K562 (cell line): ENCODE results near the gene ARHGAP22. TPM values are rescaled to one million over a fixed set of nuclear protein-coding genes. Genes with fewer than 3 reads are reported as not detected.

Source experiments
- HMG20A ChIP-seq: fragments of 450-650 bp; formaldehyde crosslinking; conservative IDR thresholded peaks from 2 replicates; pipeline ENCODE4 v1.4.0; 2020; ENCODE audit warnings: mild to moderate bottlenecking, mixed read lengths
- HMGXB4 ChIP-seq: sonication (generic); formaldehyde crosslinking; IDR thresholded peaks from 2 replicates; pipeline ENCODE4 v1.8.1; 2023; ENCODE audit warnings: mild to moderate bottlenecking, missing genetic modification reagents
- KDM1A ChIP-seq, 2 experiments: fragments of 450-650 bp; IDR thresholded peaks; 2 replicates each; pipeline ENCODE4 v1.6.1; 2016; ENCODE audit warnings: mild to moderate bottlenecking in 2 of 2
- MYNN ChIP-seq, 2 experiments: sonication (generic); formaldehyde crosslinking in 1 of 2; IDR thresholded peaks; 2 replicates each; pipeline versions ENCODE4 v1.5.0 to v1.6.1; 2016 to 2020; ENCODE audit warnings: antibody characterized with exemption in 1 of 2, missing genetic modification reagents in 1 of 2
- NR2C1 ChIP-seq, 2 experiments: fragments of 450-650 bp; IDR thresholded peaks; 2 replicates each; pipeline ENCODE4 v1.6.1; 2017; ENCODE audit warnings: mild to moderate bottlenecking in 2 of 2, antibody characterized with exemption in 1 of 2, inconsistent platforms in 1 of 2, missing compliant biosample characterization in 1 of 2, missing genetic modification characterization in 1 of 2
- VEZF1 ChIP-seq: fragments of 200-800 bp; sonication (Bioruptor generic); IDR thresholded peaks from 2 replicates; pipeline ENCODE4 v1.6.1; 2017; ENCODE audit warnings: missing genetic modification characterization, missing compliant biosample characterization
- ZMIZ1 ChIP-seq, 2 experiments: fragments of 150-350 bp in 1 of 2; IDR thresholded peaks; 2 replicates each; pipeline ENCODE4 v1.6.1; 2012 to 2016; ENCODE audit warnings: low read depth in 2 of 2, low read length in 2 of 2, mild to moderate bottlenecking in 1 of 2, moderate library complexity in 1 of 2
- ZNF589 ChIP-seq: fragments of 200-800 bp; sonication (Bioruptor generic); IDR thresholded peaks from 2 replicates; pipeline ENCODE4 v1.6.1; 2016; ENCODE audit warnings: low read depth, missing genetic modification characterization, missing compliant biosample characterization
- ZNF639 ChIP-seq, 2 experiments: fragments of 200-800 bp in 1 of 2; sonication (Bioruptor generic) in 1 of 2; sonication (generic) in 1 of 2; formaldehyde crosslinking in 1 of 2; IDR thresholded peaks in 1 of 2; conservative IDR thresholded peaks in 1 of 2; 2 replicates each; pipeline versions ENCODE4 v1.5.0 to v1.6.1; 2016 to 2020; ENCODE audit warnings: missing compliant biosample characterization in 1 of 2, missing genetic modification characterization in 1 of 2, missing genetic modification reagents in 1 of 2
- ZNF766 ChIP-seq: fragments of 200-800 bp; sonication (Bioruptor generic); conservative IDR thresholded peaks from 2 replicates; pipeline ENCODE4 v1.6.1; 2016; ENCODE audit warnings: missing genetic modification characterization, missing compliant biosample characterization
- polyA plus RNA-seq, 8 experiments: library from polyadenylated mRNA; depleted of rRNA in 4 of 8; stranded (reverse) in 5 of 8; unstranded in 3 of 8; fragments of >200 nt; fragmentation: Nextera tagmentation in 2 of 8; fragmentation: Illumina TruSeq in 1 of 8; extraction: Ambion mirVana in 2 of 8; extraction: Trizol in 1 of 8; gene quantifications; 2 replicates each; pipeline versions ENCODE4 v1.2.1 to v1.2.3, GENCODE V29; 2011 to 2014; ENCODE audit warnings: inconsistent platforms in 1 of 8, missing spikeins in 1 of 8
- total RNA-seq, 7 experiments: library from RNA; depleted of rRNA in 6 of 7; stranded (reverse); fragments of >200 nt in 6 of 7; fragmentation: Illumina TruSeq in 2 of 7; extraction: Trizol in 2 of 7; gene quantifications; 2 replicates each; pipeline versions ENCODE4 v1.2.1 to v1.2.3, GENCODE V29; 2011 to 2021; ENCODE audit warnings: low replicate concordance in 1 of 7

The ARHGAP22 gene
- total and polyA plus RNA-seq, 9 of the 15 experiments (the other 6 are each of a cell fraction or from before 2014, with no cell fraction given): 1.3 to 28.1 (median 12.7) TPM

GRCh38 chr10:48506147-48506917 is 98.5 kb downstream of the ARHGAP22 start (continued):
- TF ChIP-seq HMGXB4: no peak
- TF ChIP-seq ZNF639 (CRISPR knock-in tag; conservative IDR thresholded peaks at IDR 0.05 in 1 of 2, IDR thresholded peaks at IDR 0.05 in 1 of 2): peak in 1 of 2 experiments; percentile 41; a peak in 1 of 4 replicates
- peak; percentile 73 for TF ChIP-seq VEZF1 (CRISPR knock-in tag)
- no peak for TF ChIP-seq KDM1A (IDR thresholded peaks at IDR 0.05)
- TF ChIP-seq ZNF766 (CRISPR knock-in tag): peak; percentile 46; the same call in 1 of the 2 replicates
- peak; percentile 52; the same call in 1 of the 2 replicates for TF ChIP-seq MYNN (IDR thresholded peaks at IDR 0.05)
- no peak for TF ChIP-seq MYNN (CRISPR knock-in tag; IDR thresholded peaks at IDR 0.05)
- TF ChIP-seq ZMIZ1 (IDR thresholded peaks at IDR 0.05; ENCODE audit: low read depth in 2 of 2, low read length in 2 of 2): peak; percentile 11 to 30; a peak in 1 of 4 replicates
- no peak for TF ChIP-seq HMG20A (CRISPR knock-in tag)
- TF ChIP-seq ZNF589 (CRISPR knock-in tag): peak; percentile 39; the same call in 1 of the 2 replicates
- TF ChIP-seq NR2C1 (IDR thresholded peaks at IDR 0.05): no peak; the same call in 1 of the 2 replicates
- no peak for TF ChIP-seq NR2C1 (tag; IDR thresholded peaks at IDR 0.05)
